Activated CD4-positive, alpha-beta T cell treated with anti-CD3 and anti-CD28 coated beads, Interleukin-2, amount 10 ng/mL, durations not matched to agents 24 days and 14 days (primary cell): Measurements from ENCODE around the gene ATP6V1G3. TPM values are rescaled to one million over a fixed set of nuclear protein-coding genes. Genes with fewer than 3 reads are reported as not detected.
"Not testable (repeated sequence)": the region's sequence is repeated elsewhere in the genome, so short reads cannot be mapped to it uniquely, and the experiment has no call there.

Experiments
- DNase-seq: peaks from one replicate; pipeline ENCODE4 v3.0.0; 2022
- H3K27ac Mint-ChIP-seq: one replicate; pipeline ENCODE4 v1.8.0; 2022; ENCODE audit warnings: mild to moderate bottlenecking, mixed read lengths
- H3K27me3 Mint-ChIP-seq: one replicate; pipeline ENCODE4 v1.8.0; 2022; ENCODE audit warnings: mixed read lengths
- H3K36me3 Mint-ChIP-seq: one replicate; pipeline ENCODE4 v1.8.0; 2022; ENCODE audit warnings: low read depth, mild to moderate bottlenecking, mixed read lengths
- H3K4me1 Mint-ChIP-seq: one replicate; pipeline ENCODE4 v1.8.0; 2021; ENCODE audit warnings: mixed read lengths
- H3K4me3 Mint-ChIP-seq: one replicate; pipeline ENCODE4 v1.8.0; 2022; ENCODE audit warnings: mild to moderate bottlenecking, moderate library complexity, mixed read lengths
- H3K9me3 Mint-ChIP-seq: one replicate; pipeline ENCODE4 v1.8.0; 2021; ENCODE audit warnings: mixed read lengths
- intact Hi-C: fragments of 100-400 bp; cut with micrococcal nuclease; formaldehyde crosslinking; loops from one replicate; pipeline ENCODE4 v1.15.1; 2023
- total RNA-seq: library from RNA; stranded (reverse); gene quantifications from 2 replicates; pipeline ENCODE4 v1.2.3, GENCODE V29; 2022

Gene ATP6V1G3
- total RNA-seq, 1 donor from 2014 or later, result not detected

DNA sequence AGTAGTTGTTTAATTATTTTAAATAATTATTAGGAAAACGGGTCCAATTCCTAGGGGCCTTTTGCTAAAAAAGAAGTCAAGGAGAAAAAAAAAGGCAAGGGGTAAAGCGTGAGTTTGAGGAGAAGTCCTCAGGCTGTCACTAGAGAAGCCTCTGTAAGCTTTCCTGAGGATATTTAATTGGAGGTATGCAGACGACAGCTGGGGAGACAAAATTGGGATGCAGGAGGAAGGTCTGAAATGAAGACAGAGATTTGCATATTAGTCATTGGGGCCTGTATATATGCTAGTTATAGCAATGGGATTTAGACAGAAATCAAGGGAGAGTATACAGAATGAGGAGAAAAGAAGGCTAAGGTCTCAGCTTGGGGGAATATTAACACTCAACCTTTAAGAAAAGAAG lies 8.6 kb downstream of the ATP6V1G3 start:
- intact Hi-C loops, result no loop called here
- H3K9me3 Mint-ChIP-seq, result peaks cover 21% of the 10 kb centered on the region

DNA sequence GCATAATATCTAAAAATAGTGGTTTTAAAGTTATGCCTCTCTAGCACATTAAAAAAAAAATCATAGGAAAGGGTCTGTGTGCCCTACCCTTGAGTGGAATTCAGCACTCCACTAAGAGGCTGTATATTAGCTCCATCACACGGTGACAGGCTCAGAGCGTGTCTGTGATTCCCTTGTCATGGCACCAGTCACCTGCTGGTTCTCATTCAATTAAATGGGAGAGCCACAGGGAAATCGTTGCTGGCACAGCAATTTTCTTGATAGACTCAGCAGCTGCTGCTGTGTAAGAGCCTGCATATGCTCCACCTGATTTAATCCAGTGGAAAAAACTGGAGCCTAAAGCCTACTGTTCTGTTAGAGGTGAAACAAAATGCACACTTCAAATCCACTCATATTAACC lies 9.5 kb downstream of the ATP6V1G3 start:
- Mint-ChIP-seq H3K27ac (no peak overlapping the region), H3K36me3 (no peaks in the 10 kb centered on the region), H3K27me3 (no peaks in the 10 kb centered on the region), H3K9me3 (peaks cover 22% of the 10 kb centered on the region), H3K4me1 (peaks cover 25% of the 10 kb centered on the region), H3K4me3 (no peak overlapping the region)
- no peak for DNase-seq
- intact Hi-C loops, result no loop called here

More for the DNA sequence above, 8.6 kb downstream of the ATP6V1G3 start:
- Mint-ChIP-seq H3K4me1 (peaks cover 24% of the 10 kb centered on the region), H3K4me3 (no peak overlapping the region), H3K27me3 (no peaks in the 10 kb centered on the region), H3K36me3 (no peaks in the 10 kb centered on the region), H3K27ac (no peak overlapping the region)
- DNase-seq, result no peak

DNA sequence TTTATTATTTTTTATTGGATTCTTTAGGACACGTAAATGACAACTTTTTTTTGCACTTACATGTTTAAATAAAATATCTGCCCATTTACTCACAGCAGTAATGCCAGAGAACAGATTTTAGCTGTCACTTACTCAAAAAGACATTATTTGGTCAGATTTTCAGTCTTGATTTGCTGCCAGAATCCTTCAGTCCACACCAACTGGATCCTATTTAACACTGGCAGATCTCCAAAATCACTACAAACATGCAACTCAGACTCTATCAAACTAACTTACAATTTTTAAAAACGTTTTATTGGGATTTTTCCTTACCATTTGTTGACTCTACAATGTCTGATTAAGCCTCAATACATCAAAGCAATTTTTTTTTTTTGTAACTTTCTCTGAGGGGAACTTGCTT lies 11.1 kb downstream of the ATP6V1G3 start:
- Mint-ChIP-seq H3K36me3 (no peaks in the 10 kb centered on the region), H3K27ac (no peak overlapping the region), H3K4me3 (no peak overlapping the region), H3K4me1 (peaks cover 23% of the 10 kb centered on the region), H3K27me3 (no peaks in the 10 kb centered on the region), H3K9me3 (peaks cover 22% of the 10 kb centered on the region)
- no peak for DNase-seq
- intact Hi-C loops, result loop anchor here (10.0 kb wide), 1 partner anchor 275 kb away; no protein-coding TSS in a partner anchor

- DNase-seq, result no peak
- Mint-ChIP-seq H3K4me3 (no peak overlapping the region), H3K27ac (no peak overlapping the region), H3K27me3 (no peaks in the 10 kb centered on the region), H3K4me1 (peaks cover 21% of the 10 kb centered on the region), H3K36me3 (no peaks in the 10 kb centered on the region), H3K9me3 (peaks cover 16% of the 10 kb centered on the region)
- intact Hi-C loops, result loop anchor here (10.0 kb wide), 1 partner anchor 274 kb away; no protein-coding TSS in a partner anchor
Measured at GRCh38 chr1:198528364-198528763, 12.1 kb downstream of the ATP6V1G3 start.

DNA sequence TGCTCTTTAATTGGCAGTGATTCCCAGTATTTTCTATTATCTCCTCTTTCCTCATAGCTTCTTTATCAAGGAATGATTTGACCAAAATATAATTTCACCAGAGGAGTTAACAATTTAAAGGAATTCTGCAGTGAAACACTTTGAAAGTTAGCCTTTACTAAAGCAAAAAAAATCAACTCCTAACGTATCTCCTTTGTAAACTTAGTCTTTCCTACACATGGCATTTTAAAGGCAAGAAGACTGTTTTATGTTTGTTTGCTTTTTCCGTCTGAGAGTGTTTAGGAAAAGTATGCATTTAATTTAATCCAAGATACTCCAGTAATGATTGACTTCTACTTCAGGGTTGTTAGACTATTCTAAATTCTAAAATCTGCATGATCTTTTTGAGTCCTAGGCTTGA lies 15.9 kb downstream of the ATP6V1G3 start:
- Mint-ChIP-seq H3K4me3 (peak overlapping the region; percentile 65), H3K27ac (no peak overlapping the region), H3K4me1 (peaks cover 48% of the 10 kb centered on the region), H3K27me3 (no peaks in the 10 kb centered on the region), H3K9me3 (peaks cover 4% of the 10 kb centered on the region), H3K36me3 (no peaks in the 10 kb centered on the region)
- intact Hi-C loops, result loop anchor here (5.0 to 10.0 kb wide), 3 partner anchors 57 to 270 kb away; no protein-coding TSS in a partner anchor
- DNase-seq, result no peak

GRCh38 chr1:198524127-198524526 lies 16.4 kb downstream of the ATP6V1G3 start:
- peak; percentile 62 for DNase-seq
- intact Hi-C loops, result loop anchor here (5.0 to 10.0 kb wide), 3 partner anchors 57 to 269 kb away; no protein-coding TSS in a partner anchor
- peaks cover 53% of the 10 kb centered on the region for H3K4me1 Mint-ChIP-seq
- peak overlapping the region; percentile 65 for H3K4me3 Mint-ChIP-seq
- not testable (repeated sequence) for H3K27me3 Mint-ChIP-seq, H3K36me3 Mint-ChIP-seq, H3K9me3 Mint-ChIP-seq
- H3K27ac Mint-ChIP-seq, result peak overlapping the region; percentile 46

- H3K27ac Mint-ChIP-seq, result peak overlapping the region; percentile 85
Measured at GRCh38 chr1:198523182-198523950, 17.1 kb downstream of the ATP6V1G3 start.

DNA sequence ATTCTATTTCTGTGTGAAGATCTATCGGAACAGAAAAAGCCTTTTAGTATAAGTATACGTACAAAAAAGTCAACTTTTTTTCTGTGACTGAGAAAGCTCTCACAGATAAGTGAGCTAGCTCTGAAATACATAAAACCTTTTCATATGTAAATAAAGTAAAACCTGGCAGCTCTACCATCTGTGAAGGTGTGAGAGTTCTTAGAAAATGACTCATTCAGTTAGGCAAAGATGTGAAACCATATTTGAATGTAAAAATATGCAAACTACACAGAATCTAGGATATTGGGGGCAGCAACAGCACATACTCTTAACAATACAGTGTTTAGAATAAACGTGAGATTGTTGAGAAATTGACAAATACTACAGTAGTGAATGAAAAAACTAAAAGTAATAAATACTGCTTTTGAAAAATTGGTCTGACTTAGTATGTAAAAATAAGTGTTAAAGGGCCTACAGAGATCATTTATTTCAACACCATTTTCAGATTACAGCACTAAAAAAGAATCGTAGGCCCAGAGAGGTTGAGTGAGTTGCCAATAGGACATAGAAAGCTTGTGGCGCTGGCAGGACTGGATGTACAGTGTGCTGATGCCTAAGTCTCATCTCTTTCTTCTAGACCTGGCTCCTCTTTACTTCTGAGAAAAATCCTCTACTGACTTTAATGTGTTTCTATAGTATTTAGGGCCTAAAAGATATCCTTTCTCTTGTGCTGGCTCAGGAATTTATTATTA lies 19.8 kb downstream of the ATP6V1G3 start:
- intact Hi-C loops, result loop anchor here (1.0 to 10.0 kb wide), 7 partner anchors 53 to 744 kb away; no protein-coding TSS in a partner anchor
- Mint-ChIP-seq H3K27me3 (no peaks in the 10 kb centered on the region), H3K4me3 (peak overlapping the region; percentile 59), H3K27ac (peak overlapping the region; percentile 78), H3K36me3 (no peaks in the 10 kb centered on the region), H3K4me1 (peaks cover 53% of the 10 kb centered on the region), H3K9me3 (no peaks in the 10 kb centered on the region)
- peak; percentile 69 for DNase-seq

More at GRCh38 chr1:198523182-198523950, 17.1 kb downstream of the ATP6V1G3 start:
- intact Hi-C loops, result loop anchor here (1.0 to 10.0 kb wide), 7 partner anchors 34 to 269 kb away; no protein-coding TSS in a partner anchor
- Mint-ChIP-seq H3K9me3 (peaks cover 4% of the 10 kb centered on the region), H3K4me1 (peaks cover 58% of the 10 kb centered on the region), H3K36me3 (no peaks in the 10 kb centered on the region), H3K4me3 (peak overlapping the region; percentile 74), H3K27me3 (no peaks in the 10 kb centered on the region)
- peak; percentile 75 for DNase-seq

DNA sequence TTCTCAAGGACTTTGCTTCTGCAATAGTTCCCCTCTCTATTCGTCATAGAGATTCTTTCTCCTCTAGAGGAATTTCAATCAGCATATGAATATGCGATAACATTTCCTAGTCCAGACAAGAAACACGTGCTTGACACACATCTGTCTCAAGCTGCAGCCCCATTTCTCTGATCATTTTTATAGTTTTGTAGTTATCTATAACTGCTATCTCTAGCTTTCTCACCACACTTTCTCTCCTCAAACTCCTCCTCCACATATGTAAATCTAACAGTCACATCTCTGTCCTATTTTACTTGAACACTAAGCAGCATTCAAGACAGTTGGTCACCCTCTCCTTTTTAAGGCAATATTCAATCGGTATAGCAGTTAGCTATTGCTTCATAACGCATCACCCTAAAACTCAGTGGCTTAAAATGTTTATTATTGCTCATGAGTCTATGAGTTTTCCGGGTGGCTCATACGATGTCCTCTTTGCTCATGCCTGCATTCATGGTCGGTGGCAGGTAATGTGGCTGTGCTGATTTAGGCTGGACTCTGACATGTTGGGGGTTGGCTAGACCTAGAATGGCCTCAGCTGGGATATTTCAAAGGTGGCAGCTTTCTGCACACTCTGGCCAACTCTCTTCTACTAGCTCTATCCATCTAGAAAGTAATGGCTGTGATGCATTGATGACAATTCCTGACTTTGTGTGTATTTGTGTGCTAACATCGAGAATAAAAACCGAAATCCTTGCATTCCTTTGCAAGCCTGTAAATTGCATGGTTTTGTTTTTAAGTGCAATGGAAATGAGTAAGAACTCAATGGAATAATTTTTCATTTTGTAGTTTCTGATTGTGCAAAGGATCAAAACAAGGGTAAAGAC lies 20.6 kb downstream of the ATP6V1G3 start:
- intact Hi-C loops, result loop anchor here (1.0 to 10.0 kb wide), 7 partner anchors 53 to 744 kb away; no protein-coding TSS in a partner anchor
- Mint-ChIP-seq H3K4me1 (peaks cover 52% of the 10 kb centered on the region), H3K9me3 (peaks cover 4% of the 10 kb centered on the region), H3K36me3 (no peaks in the 10 kb centered on the region), H3K27ac (peak overlapping the region; percentile 78), H3K4me3 (peak overlapping the region; percentile 59), H3K27me3 (no peaks in the 10 kb centered on the region)
- DNase-seq, result peak; percentile 64

GRCh38 chr1:198517623-198518199 lies 22.8 kb downstream of the ATP6V1G3 start:
- intact Hi-C loops, result loop anchor here (1.0 kb wide), 1 partner anchor 139 kb away; no protein-coding TSS in a partner anchor
- Mint-ChIP-seq H3K9me3 (peaks cover 10% of the 10 kb centered on the region), H3K27ac (no peak overlapping the region), H3K4me1 (peaks cover 36% of the 10 kb centered on the region), H3K36me3 (no peaks in the 10 kb centered on the region), H3K4me3 (no peak overlapping the region), H3K27me3 (no peaks in the 10 kb centered on the region)
- no peak for DNase-seq

DNA sequence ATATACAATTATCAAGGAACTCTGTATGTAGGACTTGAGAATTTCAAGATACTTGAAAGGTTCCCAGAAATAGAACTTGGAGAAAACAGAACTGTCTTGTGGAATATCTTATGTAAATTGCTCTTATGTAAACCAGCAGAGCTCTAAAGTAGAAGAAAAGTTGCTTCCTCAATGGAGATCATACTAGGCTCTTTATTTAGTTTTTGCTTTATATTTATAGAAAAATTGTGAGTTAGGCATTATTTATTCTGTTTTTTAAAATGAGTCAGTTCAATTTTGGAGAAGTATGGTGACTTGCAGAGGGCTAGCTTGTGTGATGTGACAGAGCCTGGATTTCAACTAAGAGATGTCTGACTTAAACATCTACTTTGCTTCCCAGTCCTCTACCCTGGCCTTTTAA lies 40.4 kb downstream of the ATP6V1G3 start:
- Mint-ChIP-seq H3K4me1 (peaks cover 5% of the 10 kb centered on the region), H3K4me3 (no peak overlapping the region), H3K36me3 (peaks cover 2% of the 10 kb centered on the region), H3K27me3 (no peaks in the 10 kb centered on the region), H3K27ac (no peak overlapping the region), H3K9me3 (peaks cover 12% of the 10 kb centered on the region)
- intact Hi-C loops, result no loop called here
- DNase-seq, result no peak

DNA sequence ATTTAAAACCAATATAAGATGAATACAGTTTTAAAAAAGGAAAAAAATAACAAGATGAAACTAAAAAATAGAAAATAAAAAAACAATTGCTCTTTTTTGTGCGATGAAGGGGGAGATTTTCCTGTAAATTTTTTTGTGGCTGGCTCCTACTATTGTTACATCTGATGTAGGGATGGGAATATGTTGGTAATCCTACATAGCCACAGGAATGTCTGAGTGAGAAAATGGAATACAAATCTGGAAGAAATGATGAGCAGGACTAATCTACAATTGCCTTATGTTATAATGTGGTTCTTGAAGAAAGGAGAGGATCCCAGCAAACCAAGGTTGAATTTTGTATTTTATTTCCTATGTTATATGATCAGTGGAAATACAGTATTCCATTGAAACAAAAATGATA lies 40.9 kb downstream of the ATP6V1G3 start:
- no peaks in the 10 kb centered on the region for H3K27me3 Mint-ChIP-seq
- peaks cover 12% of the 10 kb centered on the region for H3K9me3 Mint-ChIP-seq
- H3K4me3 Mint-ChIP-seq, result no peak overlapping the region
- peaks cover 2% of the 10 kb centered on the region for H3K36me3 Mint-ChIP-seq
- no peak overlapping the region for H3K27ac Mint-ChIP-seq
- DNase-seq, result no peak
- H3K4me1 Mint-ChIP-seq, result peaks cover 5% of the 10 kb centered on the region
- intact Hi-C loops, result no loop called here

- no peak for DNase-seq
- H3K27ac Mint-ChIP-seq, result no peak overlapping the region
Measured at GRCh38 chr1:198498881-198499280, 41.6 kb downstream of the ATP6V1G3 start.

More at GRCh38 chr1:198498881-198499280, 41.6 kb downstream of the ATP6V1G3 start:
- H3K36me3 Mint-ChIP-seq, result peaks cover 2% of the 10 kb centered on the region
- H3K9me3 Mint-ChIP-seq, result peaks cover 12% of the 10 kb centered on the region
- H3K27me3 Mint-ChIP-seq, result no peaks in the 10 kb centered on the region
- no peak overlapping the region for H3K4me3 Mint-ChIP-seq
- H3K4me1 Mint-ChIP-seq, result peaks cover 5% of the 10 kb centered on the region
- intact Hi-C loops, result no loop called here
